GM12878 (cell line): ENCODE measurements around the gene DSTYK. TPM values are rescaled to one million over a fixed set of nuclear protein-coding genes. Genes with fewer than 3 reads are reported as not detected.

Experiments used
- BACH1 ChIP-seq: fragments of 450-650 bp; IDR thresholded peaks from 2 replicates; pipeline ENCODE4 v1.6.1; 2017; ENCODE audit warnings: mild to moderate bottlenecking, borderline replicate concordance
- CBFB ChIP-seq: IDR thresholded peaks from 2 replicates; pipeline ENCODE4 v1.6.1; 2016; ENCODE audit warnings: antibody characterized with exemption, low read depth
- CEBPB ChIP-seq, 2 experiments: fragments of 150-350 bp in 1 of 2; IDR thresholded peaks; 2 replicates each; pipeline ENCODE4 v1.6.1; 2012 to 2014; ENCODE audit warnings: low read depth in 2 of 2, low read length in 2 of 2, borderline replicate concordance in 1 of 2, inconsistent platforms in 1 of 2
- CREM ChIP-seq: IDR thresholded peaks from 2 replicates; pipeline ENCODE4 v1.6.1; 2014; ENCODE audit warnings: antibody characterized with exemption, low read depth
- DPF2 ChIP-seq: fragments of 450-650 bp; IDR thresholded peaks from 2 replicates; pipeline ENCODE4 v1.6.1; 2017; ENCODE audit warnings: mild to moderate bottlenecking
- EGR1 ChIP-seq, 2 experiments: IDR thresholded peaks; 1 replicate in 1 of 2; 2 replicates in 1 of 2; pipeline ENCODE4 v1.6.1; 2011 to 2012; ENCODE audit warnings: low read depth in 2 of 2, low read length in 2 of 2, borderline replicate concordance in 1 of 2, mild to moderate bottlenecking in 1 of 2, moderate library complexity in 1 of 2
- ETV6 ChIP-seq, 2 experiments: fragments of 450-650 bp in 1 of 2; IDR thresholded peaks in 1 of 2; conservative IDR thresholded peaks in 1 of 2; 2 replicates each; pipeline ENCODE4 v1.6.1; 2014; ENCODE audit warnings: antibody characterized with exemption in 1 of 2, borderline replicate concordance in 1 of 2, low read depth in 1 of 2, mild to moderate bottlenecking in 1 of 2, moderate library complexity in 1 of 2
- GABPA ChIP-seq: IDR thresholded peaks from 2 replicates; pipeline ENCODE4 v1.6.1; 2014; ENCODE audit warnings: antibody characterized with exemption, low read depth, mild to moderate bottlenecking, inconsistent platforms
- HDAC6 ChIP-seq: fragments of 200-600 bp; sonication (generic); IDR thresholded peaks from one replicate; pipeline ENCODE4 v1.8.0; 2017; ENCODE audit warnings: antibody characterized with exemption; ENCODE audit not compliant: unreplicated experiment
- HDGF ChIP-seq: fragments of 450-650 bp; IDR thresholded peaks from 2 replicates; pipeline ENCODE4 v1.6.1; 2016; ENCODE audit warnings: antibody characterized with exemption
- IRF3 ChIP-seq: fragments of 450-650 bp; IDR thresholded peaks from 2 replicates; pipeline ENCODE4 v1.6.1; 2014; ENCODE audit warnings: mild to moderate bottlenecking
- IRF4 ChIP-seq: IDR thresholded peaks from 2 replicates; pipeline ENCODE4 v1.6.1; 2011; ENCODE audit warnings: low read depth, low read length
- LARP7 ChIP-seq: fragments of 450-650 bp; IDR thresholded peaks from 2 replicates; pipeline ENCODE4 v1.6.1; 2017; ENCODE audit warnings: mild to moderate bottlenecking
- MYC ChIP-seq: IDR thresholded peaks from 2 replicates; pipeline ENCODE4 v1.6.1; 2011; ENCODE audit warnings: mild to moderate bottlenecking, low read length, moderate library complexity, inconsistent platforms; ENCODE audit not compliant: insufficient read depth, insufficient replicate concordance, insufficient read length, severe bottlenecking
- NFYA ChIP-seq: IDR thresholded peaks from 2 replicates; pipeline ENCODE4 v1.6.1; 2011; ENCODE audit warnings: low read depth, mild to moderate bottlenecking, low read length, improper control_type of control experiment, borderline replicate concordance
- NR2C1 ChIP-seq: fragments of 450-650 bp; IDR thresholded peaks from 2 replicates; pipeline ENCODE4 v1.6.1; 2017; ENCODE audit warnings: antibody characterized with exemption, mild to moderate bottlenecking, moderate library complexity
- RB1 ChIP-seq: fragments of 450-650 bp; formaldehyde crosslinking; IDR thresholded peaks from 2 replicates; pipeline ENCODE4 v1.6.1; 2017; ENCODE audit warnings: mild to moderate bottlenecking, borderline replicate concordance
- RFX5 ChIP-seq: IDR thresholded peaks from 2 replicates; pipeline ENCODE4 v1.6.1; 2011; ENCODE audit warnings: low read depth, low read length, improper control_type of control experiment
- SIN3A ChIP-seq: IDR thresholded peaks from 2 replicates; pipeline ENCODE4 v1.6.1; 2012; ENCODE audit warnings: low read depth, low read length, improper control_type of control experiment
- TBL1XR1 ChIP-seq: IDR thresholded peaks from 2 replicates; pipeline ENCODE4 v1.6.1; 2012; ENCODE audit warnings: low read depth, low read length, improper control_type of control experiment
- TCF12 ChIP-seq: IDR thresholded peaks from 2 replicates; pipeline ENCODE4 v1.6.1; 2011; ENCODE audit warnings: low read depth, mild to moderate bottlenecking, low read length
- ZNF207 ChIP-seq: fragments of 450-650 bp; IDR thresholded peaks from 2 replicates; pipeline ENCODE4 v1.6.1; 2014; ENCODE audit warnings: antibody characterized with exemption, mild to moderate bottlenecking, borderline replicate concordance
- ZNF592 ChIP-seq: fragments of 450-650 bp; IDR thresholded peaks from 2 replicates; pipeline ENCODE4 v1.6.1; 2017; ENCODE audit warnings: mild to moderate bottlenecking, moderate library complexity
- polyA plus RNA-seq, 11 experiments: library from polyadenylated mRNA; depleted of rRNA in 4 of 11; unstranded in 6 of 11; stranded (reverse) in 5 of 11; fragments of >200 nt; fragmentation: Nextera tagmentation in 4 of 11; fragmentation: Illumina TruSeq in 1 of 11; extraction: Ambion mirVana in 4 of 11; extraction: Trizol in 1 of 11; gene quantifications; 1 replicate in 1 of 11; 2 replicates in 10 of 11; pipeline versions ENCODE4 v1.2.1 to v1.2.3, GENCODE V29; 2011 to 2016; ENCODE audit warnings: inconsistent platforms in 2 of 11, missing spikeins in 2 of 11, low read depth in 1 of 11
- total RNA-seq, 4 experiments: library from RNA; depleted of rRNA in 3 of 4; stranded (reverse); fragments of >200 nt in 3 of 4; fragmentation: Illumina TruSeq in 1 of 4; extraction: Trizol in 1 of 4; gene quantifications; 2 replicates each; pipeline versions ENCODE4 v1.2.1 to v1.2.3, GENCODE V29; 2013 to 2021
- TF ChIP-seq, protein P1 (sequence below): fragments of 450-650 bp; IDR thresholded peaks from 2 replicates; pipeline ENCODE4 v1.6.1; 2017; ENCODE audit warnings: mild to moderate bottlenecking

Gene DSTYK
- total and polyA plus RNA-seq, 10 of the 15 experiments (the other 5 are each of a cell fraction or from before 2014, with no cell fraction given), result 2.7 to 5.5 (median 3.6) TPM

GRCh38 chr1:205186191-205186590 lies 25.3 kb downstream of the DSTYK start (continued):
- TF ChIP-seq ETV6 (conservative IDR thresholded peaks at IDR 0.05 in 1 of 2, IDR thresholded peaks at IDR 0.05 in 1 of 2; ENCODE audit: borderline replicate concordance in 1 of 2, low read depth in 1 of 2) (peak in 1 of 2 experiments; percentile 94; a peak in 2 of 4 replicates), NR2C1 (no peak), IRF3 (no peak), CBFB (no peak), BACH1 (no peak), HDAC6 (no peak), CEBPB (IDR thresholded peaks at IDR 0.05; ENCODE audit: borderline replicate concordance in 1 of 2, low read depth in 2 of 2, low read length in 2 of 2) (0 out of 4 replicates have a peak, but pooled peaks of 1 of the 2 experiments have one; percentile 64), ZNF592 (no peak), TCF12 (no peak), RFX5 (no peak), DPF2 (no peak), NFYA (no peak), ZNF207 (no peak), GABPA (0 out of 2 replicates have a peak, but pooled peaks have one; percentile 25), MYC (no peak), TBL1XR1 (no peak), RB1 (no peak), IRF4 (no peak), EGR1 (IDR thresholded peaks at IDR 0.05; ENCODE audit: borderline replicate concordance in 1 of 2, low read depth in 2 of 2, low read length in 2 of 2) (peak in 1 of 2 experiments; percentile 17; a peak in 1 of 3 replicates), LARP7 (no peak), CREM (peak; percentile 60; the same call in 1 of the 2 replicates), SIN3A (no peak), HDGF (no peak)
- TF ChIP-seq, protein P1, sequence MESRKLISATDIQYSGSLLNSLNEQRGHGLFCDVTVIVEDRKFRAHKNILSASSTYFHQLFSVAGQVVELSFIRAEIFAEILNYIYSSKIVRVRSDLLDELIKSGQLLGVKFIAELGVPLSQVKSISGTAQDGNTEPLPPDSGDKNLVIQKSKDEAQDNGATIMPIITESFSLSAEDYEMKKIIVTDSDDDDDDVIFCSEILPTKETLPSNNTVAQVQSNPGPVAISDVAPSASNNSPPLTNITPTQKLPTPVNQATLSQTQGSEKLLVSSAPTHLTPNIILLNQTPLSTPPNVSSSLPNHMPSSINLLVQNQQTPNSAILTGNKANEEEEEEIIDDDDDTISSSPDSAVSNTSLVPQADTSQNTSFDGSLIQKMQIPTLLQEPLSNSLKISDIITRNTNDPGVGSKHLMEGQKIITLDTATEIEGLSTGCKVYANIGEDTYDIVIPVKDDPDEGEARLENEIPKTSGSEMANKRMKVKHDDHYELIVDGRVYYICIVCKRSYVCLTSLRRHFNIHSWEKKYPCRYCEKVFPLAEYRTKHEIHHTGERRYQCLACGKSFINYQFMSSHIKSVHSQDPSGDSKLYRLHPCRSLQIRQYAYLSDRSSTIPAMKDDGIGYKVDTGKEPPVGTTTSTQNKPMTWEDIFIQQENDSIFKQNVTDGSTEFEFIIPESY, result no peak
